Dermis blood vessel endothelial cell (primary cell): ENCODE measurements around the gene UST. TPM values are rescaled to one million over a fixed set of nuclear protein-coding genes. Genes with fewer than 3 reads are reported as not detected.
"Not testable (repeated sequence)": the region's sequence is repeated elsewhere in the genome, so short reads cannot be mapped to it uniquely, and the experiment has no call there.

Experiments
- DNase-seq: peaks from one replicate; pipeline ENCODE4 v3.0.0; 2010
- total RNA-seq: library from RNA; depleted of rRNA; stranded (reverse); fragments of >200 nt; gene quantifications from 2 replicates; pipeline ENCODE4 v1.2.3, GENCODE V29; 2014

Gene UST
- total RNA-seq, 1 donor from 2014 or later: 0.34 TPM

DNA sequence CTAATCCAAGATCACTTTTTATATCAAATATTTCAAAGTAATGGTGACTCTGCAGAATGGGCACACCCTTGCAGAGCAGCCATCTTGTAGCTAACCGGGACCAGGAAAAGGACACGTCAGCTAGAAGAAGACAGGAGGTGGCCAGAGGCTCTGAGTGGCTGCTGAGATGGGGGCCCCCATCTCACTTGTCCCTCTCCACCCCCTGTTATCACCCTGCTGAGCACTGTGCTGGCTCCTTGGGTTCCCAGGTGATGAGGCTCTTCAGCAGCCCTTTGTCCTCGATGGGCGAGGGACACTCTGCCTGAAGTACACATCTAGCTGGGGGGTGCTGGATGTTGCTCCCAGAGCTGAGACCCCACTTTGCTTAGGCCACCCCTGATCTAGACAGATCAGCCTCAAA lies 126.3 kb downstream of the UST start:
- no peak for DNase-seq

GRCh38 chr6:148873868-148874267 lies 127.0 kb downstream of the UST start:
- no peak for DNase-seq

DNA sequence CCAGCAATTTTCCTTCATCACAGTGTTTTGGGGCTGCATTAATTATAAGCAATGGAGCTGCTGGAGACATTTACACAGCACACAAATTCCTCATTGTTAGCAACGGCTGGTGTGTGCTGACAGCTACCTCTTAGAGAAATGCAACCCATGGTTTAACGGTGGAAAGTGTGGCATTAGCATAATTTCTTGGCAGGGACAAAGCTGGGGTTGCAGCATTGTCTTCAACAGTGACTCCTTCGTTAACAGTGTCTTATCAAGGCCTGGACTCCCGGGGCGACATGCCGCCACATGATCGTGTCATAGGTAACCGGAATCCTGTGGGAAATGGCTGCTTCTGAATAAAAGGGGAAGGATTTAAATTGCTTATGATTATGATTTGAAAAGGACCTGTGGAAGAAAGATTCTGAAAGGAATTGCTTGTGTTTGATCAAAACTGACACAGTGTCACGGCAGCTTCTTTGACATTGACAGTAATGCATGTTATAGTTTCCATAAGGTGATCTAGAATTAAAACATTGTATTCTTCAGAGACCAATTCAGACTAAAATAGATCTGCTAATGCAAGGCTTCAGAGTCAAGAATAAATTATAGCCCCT lies 128.0 kb downstream of the UST start:
- DNase-seq: no peak

DNA sequence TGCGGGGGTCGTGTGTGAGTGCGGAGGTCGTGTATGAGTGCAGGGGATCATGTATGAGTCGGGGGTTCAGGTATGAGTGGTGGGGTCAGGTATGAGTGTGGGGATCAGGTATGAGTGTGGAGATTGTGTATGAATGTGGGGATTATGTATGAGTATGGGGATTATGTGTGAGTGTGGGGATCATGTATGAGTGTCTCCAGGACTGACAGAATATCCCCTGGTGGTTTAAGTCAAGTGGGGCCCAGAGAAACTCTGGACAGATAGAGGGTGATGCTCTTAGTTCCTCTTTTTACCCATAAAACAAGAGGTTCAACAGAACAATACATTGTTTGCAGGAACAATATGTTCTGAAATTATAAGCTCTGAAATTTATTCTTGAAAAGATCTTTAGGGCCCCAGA lies 131.9 kb downstream of the UST start:
- no peak for DNase-seq

- not testable (repeated sequence) for DNase-seq
Observed at GRCh38 chr6:148880742-148881141, 133.9 kb downstream of the UST start.

- no peak for DNase-seq
Observed at GRCh38 chr6:148881593-148882311, 134.9 kb downstream of the UST start.

DNA sequence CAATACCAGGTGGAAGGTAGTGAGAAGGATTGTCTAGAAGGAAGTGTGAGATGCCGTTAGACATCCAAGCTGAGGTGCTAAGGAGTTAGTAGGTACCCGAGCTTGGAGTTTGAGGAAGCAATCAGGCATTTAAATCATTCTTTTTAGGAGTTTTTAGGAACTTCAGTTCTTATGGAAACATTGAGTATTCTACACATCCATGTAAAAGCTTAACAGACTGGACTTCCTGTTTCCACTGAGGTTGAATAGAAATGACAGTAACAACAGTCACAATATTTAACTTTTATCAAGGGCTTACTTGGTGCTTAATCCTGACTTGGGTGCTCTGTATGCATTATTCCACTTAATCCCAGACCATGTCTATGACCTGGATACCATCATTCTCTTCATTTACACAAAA lies 136.4 kb downstream of the UST start:
- DNase-seq: no peak

- DNase-seq: no peak
Observed at GRCh38 chr6:148884461-148884860, 137.6 kb downstream of the UST start.

GRCh38 chr6:148885136-148885865 lies 138.5 kb downstream of the UST start:
- peak; percentile 2 for DNase-seq

DNA sequence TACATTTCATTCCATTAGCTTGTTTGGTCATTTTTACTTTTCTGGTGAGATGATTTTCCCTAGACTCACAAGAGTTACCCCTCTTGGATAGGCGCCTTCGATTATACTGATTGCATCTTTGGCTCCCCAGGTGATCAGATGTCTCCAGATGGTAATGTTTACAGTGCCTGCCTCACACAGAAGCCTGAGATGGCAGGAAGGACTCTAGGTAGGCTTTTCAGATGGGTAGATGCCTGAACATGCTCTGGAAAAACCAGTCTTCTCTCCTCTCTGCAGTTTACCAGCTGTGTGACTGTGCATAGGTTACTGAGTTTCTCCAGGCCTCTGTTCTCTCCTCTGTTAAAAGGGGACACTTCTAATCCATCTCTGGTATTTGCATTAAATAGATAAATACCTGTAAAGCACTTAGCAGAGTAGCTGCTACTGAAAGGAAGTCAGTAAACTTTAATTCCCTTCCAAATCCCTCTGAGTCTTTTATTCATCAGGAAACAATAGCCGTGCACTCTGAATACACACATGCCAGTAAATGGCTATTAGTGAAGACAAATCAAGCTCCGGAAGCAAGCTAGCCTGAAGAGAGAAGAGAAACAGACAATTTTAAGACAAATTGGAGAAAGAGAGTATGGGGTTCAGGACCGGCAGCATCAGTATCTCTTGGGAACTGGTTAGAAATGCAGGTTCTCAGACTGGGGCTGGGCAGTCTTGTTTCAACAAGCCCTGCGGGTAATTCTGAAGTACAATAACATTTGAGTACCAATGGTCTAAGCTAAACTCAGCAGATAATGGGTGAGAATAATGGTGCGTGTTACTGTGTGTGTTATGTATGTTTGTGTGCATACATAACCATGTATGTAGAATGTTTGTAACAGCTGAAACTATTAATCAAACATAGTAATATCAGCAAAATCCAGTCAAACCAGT lies 139.4 kb downstream of the UST start:
- DNase-seq: no peak

- DNase-seq: no peak
Observed at GRCh38 chr6:148887181-148887580, 140.4 kb downstream of the UST start.

GRCh38 chr6:148888856-148889255 lies 142.0 kb downstream of the UST start:
- DNase-seq: no peak

- DNase-seq: no peak
Observed at GRCh38 chr6:148890096-148890495, 143.3 kb downstream of the UST start.

DNA sequence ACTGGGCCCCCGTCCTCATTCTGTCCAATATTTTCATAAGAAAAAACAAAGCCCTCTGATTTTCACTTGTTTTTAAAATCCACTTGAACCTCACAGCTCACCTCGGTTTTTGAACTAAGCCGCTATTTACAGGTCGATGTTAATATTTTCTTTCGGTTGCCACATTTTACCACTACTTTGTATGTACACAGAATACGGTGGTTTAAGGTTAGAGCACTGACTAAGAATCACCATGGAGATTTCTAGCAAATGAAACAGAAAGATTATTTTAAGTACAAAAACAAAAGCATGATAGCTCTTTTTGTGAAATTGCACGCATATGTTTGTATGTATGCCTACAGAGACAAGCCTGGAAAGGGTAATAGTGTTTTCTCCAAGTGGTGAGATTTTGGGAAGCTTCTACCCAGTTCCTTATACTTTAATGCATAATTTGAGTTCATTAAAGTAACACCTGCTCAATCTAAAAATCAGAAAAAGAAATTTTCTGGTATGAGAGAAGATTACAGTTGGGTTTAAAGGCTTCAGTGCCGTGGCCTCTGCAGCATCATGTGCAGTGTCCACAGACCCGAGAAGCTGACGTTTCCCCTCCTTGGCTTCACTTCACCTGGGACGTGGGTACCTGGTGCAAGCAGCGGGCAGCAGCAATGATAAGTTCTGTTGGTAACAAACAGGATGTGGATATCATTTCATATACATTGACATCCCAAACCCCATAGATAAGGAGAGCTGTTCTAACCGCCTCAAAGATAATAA lies 144.0 kb downstream of the UST start:
- DNase-seq: no peak

DNA sequence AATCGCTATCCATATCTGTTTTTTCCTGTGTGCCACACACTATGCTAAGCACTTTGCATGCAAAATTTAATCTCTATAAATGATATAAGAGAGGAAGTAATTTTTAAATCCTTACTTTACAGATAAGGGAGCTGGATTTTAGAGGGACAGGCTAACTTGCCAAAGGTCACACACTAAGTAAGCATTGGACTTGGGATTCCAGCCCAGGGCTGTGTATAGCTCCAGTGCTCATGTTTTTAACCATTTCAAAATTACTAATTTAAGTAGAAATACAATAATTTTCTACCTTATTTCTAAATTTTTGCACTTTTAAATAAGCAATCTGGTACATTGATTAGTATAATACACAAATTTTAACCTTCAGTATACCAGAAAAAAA lies 144.6 kb downstream of the UST start:
- DNase-seq: no peak

DNA sequence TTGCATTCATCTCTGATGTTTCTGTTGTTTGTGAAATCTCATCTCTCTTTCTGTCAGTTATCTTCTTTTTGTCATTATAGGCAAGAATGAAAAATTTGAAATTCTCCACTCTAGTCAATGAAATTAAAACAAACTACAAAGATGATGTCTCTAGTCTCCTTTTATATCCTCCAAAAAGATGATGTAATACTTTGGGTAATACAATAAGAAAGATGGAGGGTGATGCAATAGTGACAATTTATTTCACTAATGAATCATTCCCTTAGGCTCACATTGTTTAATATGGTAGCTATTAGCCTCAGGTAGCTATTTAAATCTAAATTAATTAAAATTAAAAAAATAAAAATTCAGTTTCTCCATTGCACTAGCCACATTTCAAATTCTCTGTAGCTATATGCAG lies 145.4 kb downstream of the UST start:
- DNase-seq: no peak

DNA sequence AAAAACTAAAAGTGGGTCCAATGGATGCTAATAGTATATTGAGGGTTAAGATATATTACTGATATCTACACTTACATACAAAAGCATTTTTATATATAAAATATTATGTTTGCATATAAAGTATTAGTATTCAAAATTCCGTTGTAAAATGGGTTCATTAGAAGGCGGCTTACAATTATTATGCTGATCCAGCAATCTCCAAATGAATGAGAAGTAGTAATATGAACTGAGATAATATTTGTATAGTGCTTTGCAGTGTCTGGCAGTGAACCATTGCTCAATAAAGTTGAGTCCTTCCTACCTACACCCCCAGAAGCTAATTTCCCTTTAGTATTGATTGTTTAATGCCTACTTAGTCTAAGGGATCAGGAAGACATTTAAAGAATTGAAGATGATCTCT lies 146.2 kb downstream of the UST start:
- no peak for DNase-seq

DNA sequence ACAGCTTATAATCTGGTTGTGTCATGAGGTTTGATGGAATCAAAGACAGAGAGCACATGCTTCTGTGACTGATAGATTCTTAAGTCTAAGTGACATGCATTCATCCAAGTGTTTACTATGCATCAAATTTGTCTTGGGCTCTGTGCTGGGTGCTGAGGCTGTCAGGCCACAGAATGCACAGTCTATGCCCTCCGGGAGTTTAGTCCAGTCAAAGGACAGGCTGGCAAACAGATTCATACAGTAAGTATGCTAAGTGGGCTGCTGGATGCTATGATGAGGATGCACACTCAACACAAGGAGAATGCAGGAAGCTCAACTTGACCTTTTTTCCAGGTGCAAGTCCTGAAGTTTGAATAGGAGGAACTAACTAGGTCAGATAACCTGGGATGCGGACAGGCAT lies 146.7 kb downstream of the UST start:
- DNase-seq: no peak

DNA sequence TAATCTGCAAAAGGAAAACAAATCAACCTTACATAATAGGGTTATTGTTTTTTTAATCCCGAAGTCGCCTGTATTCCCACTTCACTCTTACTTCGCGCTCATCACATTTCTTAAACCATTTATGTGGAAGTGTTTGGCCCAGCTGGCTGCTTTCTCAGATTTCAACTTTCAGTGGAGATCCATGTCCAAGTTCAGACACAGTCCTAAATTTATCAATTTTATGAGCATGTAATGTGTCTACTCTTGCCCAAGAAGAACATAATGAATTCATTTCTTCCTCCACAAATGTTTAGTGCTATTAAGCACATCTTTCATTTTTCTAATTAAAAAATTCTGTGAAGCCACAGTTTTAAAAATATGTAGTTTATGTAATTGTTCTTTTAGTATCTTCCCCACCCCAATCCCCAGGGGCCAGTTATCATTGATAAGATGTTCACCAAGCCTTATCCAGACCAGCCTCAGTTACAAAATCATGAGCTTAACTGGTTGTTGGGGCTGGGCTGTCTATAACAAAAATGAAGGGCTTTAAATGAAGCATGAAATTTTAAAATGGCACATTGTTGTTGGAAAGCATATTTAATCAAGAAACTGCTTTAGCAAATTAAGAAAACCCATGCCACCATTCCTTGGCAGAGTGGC lies 151.7 kb downstream of the UST start:
- no peak for DNase-seq

DNA sequence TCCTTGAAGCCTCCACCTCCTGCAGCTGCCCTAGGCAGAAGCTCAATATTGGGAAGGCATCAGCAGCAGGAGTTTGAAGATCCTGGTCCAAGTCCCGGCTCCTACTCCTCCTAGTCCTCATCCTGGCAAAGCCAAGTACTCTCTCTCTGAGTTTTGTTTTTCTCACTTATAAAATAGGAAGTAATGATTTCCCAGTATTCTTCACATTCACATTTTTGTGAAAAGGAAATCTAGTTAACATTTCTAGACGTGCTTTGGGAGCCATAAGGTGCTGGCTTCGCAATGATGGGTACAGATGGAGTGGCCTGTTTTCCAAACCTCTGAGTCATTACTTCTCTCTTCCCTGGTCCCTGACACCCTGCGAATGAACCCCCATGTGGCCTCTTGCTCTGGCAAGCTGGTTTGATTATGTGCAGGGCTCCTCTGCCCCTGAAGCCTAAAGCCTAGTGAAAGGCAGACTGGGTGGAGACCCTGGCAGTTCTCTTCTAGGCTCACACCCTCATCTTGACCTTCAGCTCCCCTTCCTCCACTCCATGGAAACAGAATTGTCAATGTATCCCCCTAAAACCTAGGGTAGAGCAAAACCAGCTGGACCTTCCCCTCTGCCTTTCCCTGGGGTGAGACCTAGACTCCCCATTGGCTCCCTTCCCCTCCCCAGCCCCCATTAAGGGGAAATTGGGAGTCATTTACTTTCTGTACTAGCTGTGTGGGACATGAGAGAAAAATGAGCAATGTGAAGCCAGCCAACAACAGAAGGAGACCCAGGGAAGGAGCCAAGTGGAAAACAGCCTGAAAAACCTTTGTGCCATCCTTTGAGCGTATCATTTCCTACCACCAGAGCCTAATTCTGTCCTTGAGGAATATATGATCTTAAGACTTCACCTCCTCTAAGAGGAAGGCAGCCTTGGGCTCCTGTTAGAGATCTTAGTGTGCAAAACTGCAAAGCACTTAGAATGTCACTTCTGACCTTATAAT lies 158.4 kb downstream of the UST start:
- no peak for DNase-seq
